Naive thymus-derived CD4-positive, alpha-beta T cell (primary cell): ENCODE results near the gene CHST13. TPM values are rescaled to one million over a fixed set of nuclear protein-coding genes. Genes with fewer than 3 reads are reported as not detected.

Experiments used
- ATAC-seq: fragments of 150-1000 bp; cut with Tn5 transposase; 2 replicates; pipeline ENCODE4 v1.10.0; 2021; ENCODE audit warnings: mild to moderate bottlenecking, moderate library complexity
- CTCF ChIA-PET: fragments of 350-600 bp; sonication (Branson Sonifier 250); formaldehyde crosslinking; loops from one replicate; lab custom pipeline; 2021; ENCODE audit warnings: antibody characterized with exemption; lab: Charles Lee
- POLR2A ChIA-PET: fragments of 350-600 bp; sonication (Branson Sonifier 250); formaldehyde crosslinking; loops from one replicate; lab custom pipeline; 2021; ENCODE audit warnings: antibody characterized with exemption, inconsistent platforms; lab: Charles Lee
- DNase-seq, 9 donors: peaks; one replicate each; pipeline versions ENCODE4 v3.0.0 to v3.0.0-alpha.2; 2020 to 2022; ENCODE audit warnings: mixed read lengths in 1 of 9
- H3K27ac ChIP-seq: one replicate; pipeline ENCODE4 v1.7.0; 2013; ENCODE audit warnings: mild to moderate bottlenecking, low read depth, low read length, moderate library complexity
- H3K27me3 ChIP-seq, 2 donors: one replicate each; pipeline ENCODE4 v1.7.0; 2013; ENCODE audit warnings: low read length in 2 of 2, mild to moderate bottlenecking in 2 of 2, moderate library complexity in 2 of 2; ENCODE audit not compliant: control insufficient read depth in 2 of 2, insufficient read depth in 2 of 2
- H3K36me3 ChIP-seq, 3 experiments: 1 replicate in 2 of 3; 2 replicates in 1 of 3; pipeline ENCODE4 v1.7.0; 2013; ENCODE audit warnings: low read length in 3 of 3, mild to moderate bottlenecking in 3 of 3, moderate library complexity in 1 of 3; ENCODE audit not compliant: insufficient read depth in 3 of 3, control insufficient read depth in 2 of 3
- H3K4me1 ChIP-seq, 2 donors: one replicate each; pipeline ENCODE4 v1.7.0; 2013; ENCODE audit warnings: low read length in 2 of 2, mild to moderate bottlenecking in 2 of 2, moderate library complexity in 1 of 2; ENCODE audit not compliant: control insufficient read depth in 2 of 2, insufficient read depth in 2 of 2
- H3K4me3 ChIP-seq: 2 replicates; pipeline ENCODE4 v1.7.0; 2013; ENCODE audit warnings: mild to moderate bottlenecking, low read length
- H3K9me3 ChIP-seq, 3 experiments: 1 replicate in 2 of 3; 2 replicates in 1 of 3; pipeline ENCODE4 v1.7.0; 2013; ENCODE audit warnings: low read length in 3 of 3; ENCODE audit not compliant: control insufficient read depth in 2 of 3
- H3K27ac Mint-ChIP-seq, 9 donors: one replicate each; pipeline ENCODE4 v1.8.0; 2020 to 2022; ENCODE audit warnings: mixed read lengths in 9 of 9, mild to moderate bottlenecking in 8 of 9, moderate library complexity in 5 of 9, inconsistent platforms in 2 of 9
- H3K27me3 Mint-ChIP-seq, 5 donors: one replicate each; pipeline ENCODE4 v1.8.0; 2021 to 2022; ENCODE audit warnings: mixed read lengths in 5 of 5, mild to moderate bottlenecking in 1 of 5
- H3K36me3 Mint-ChIP-seq, 5 donors: one replicate each; pipeline ENCODE4 v1.8.0; 2020 to 2022; ENCODE audit warnings: mixed read lengths in 5 of 5, mild to moderate bottlenecking in 3 of 5, inconsistent platforms in 1 of 5
- H3K4me1 Mint-ChIP-seq, 7 donors: one replicate each; pipeline ENCODE4 v1.8.0; 2020 to 2022; ENCODE audit warnings: mixed read lengths in 7 of 7, mild to moderate bottlenecking in 3 of 7, inconsistent platforms in 1 of 7
- H3K4me3 Mint-ChIP-seq, 10 donors: one replicate each; pipeline ENCODE4 v1.8.0; 2020 to 2022; ENCODE audit warnings: mild to moderate bottlenecking in 10 of 10, mixed read lengths in 10 of 10, moderate library complexity in 6 of 10, inconsistent platforms in 2 of 10
- H3K9me3 Mint-ChIP-seq, 11 donors: one replicate each; pipeline ENCODE4 v1.8.0; 2020 to 2022; ENCODE audit warnings: mixed read lengths in 11 of 11, mild to moderate bottlenecking in 4 of 11, inconsistent platforms in 1 of 11, moderate library complexity in 1 of 11
- intact Hi-C, 2 donors: fragments of 100-400 bp; cut with micrococcal nuclease; formaldehyde crosslinking; loops; one replicate each; pipeline ENCODE4 v1.15.1; 2023
- polyA plus RNA-seq, 2 donors: library from polyadenylated mRNA; unstranded; fragments of 300-500 nt; fragmentation: Illumina TruSeq; gene quantifications; one replicate each; pipeline ENCODE4 v1.2.3, GENCODE V29; 2021
- total RNA-seq, 6 experiments: library from RNA in 5 of 6; stranded (reverse) in 5 of 6; gene quantifications; 1 replicate in 5 of 6; 2 replicates in 1 of 6; pipeline ENCODE4 v1.2.3 and lab custom pipeline; 2021 to 2026

CHST13 gene
- total and polyA plus RNA-seq, 7 experiments from 2014 or later = 0.21 to 3.8 (median 0.54) TPM; not detected in 3

GRCh38 chr3:126477061-126477380 is 46.9 kb upstream of the CHST13 start:
- peaks cover 0 to 7% (median 0%) of the 10 kb centered on the region in 3 experiments for H3K36me3 ChIP-seq
- H3K27me3 ChIP-seq = no peaks in the 10 kb centered on the region
- Mint-ChIP-seq H3K4me1 (peaks cover 33 to 39% (median 34%) of the 10 kb centered on the region in 7 donors), H3K4me3 (peak overlapping the region; percentile 81 to 91 (median 86)), H3K27ac (peak overlapping the region; percentile 15 to 92 (median 86)), H3K36me3 (peaks cover 0 to 16% (median 11%) of the 10 kb centered on the region in 5 donors), H3K27me3 (peaks cover 0 to 4% (median 0%) of the 10 kb centered on the region in 5 donors), H3K9me3 (peaks cover 0 to 3% (median 0%) of the 10 kb centered on the region in 11 donors)
- intact Hi-C loops = loop anchor here (2.0 to 10.0 kb wide), 6 partner anchors 486 to 1745 kb away; partner anchors contain the start of genes OSBPL11 (in 2 of the 2), ABTB1 (in 1 of the 2), RUVBL1 (in 1 of the 2) and UMPS (in 1 of the 2)
- ChIA-PET POLR2A (no interaction called here), CTCF (interaction anchor here (0.6 kb wide), 1 partner anchor 45 kb away, joined by 3 read pairs; no protein-coding TSS in a partner anchor)
- no peak overlapping the region for H3K4me3 ChIP-seq
- no peaks in the 10 kb centered on the region for H3K9me3 ChIP-seq
- H3K27ac ChIP-seq = no peak overlapping the region
- H3K4me1 ChIP-seq = peaks cover 27 to 30% of the 10 kb centered on the region in 2 donors
- no peak for ATAC-seq
- no peak for DNase-seq

GRCh38 chr3:126478581-126479310 is 45.2 kb upstream of the CHST13 start:
- H3K36me3 Mint-ChIP-seq = peaks cover 0 to 4% (median 0%) of the 10 kb centered on the region in 5 donors
- intact Hi-C loops = loop anchor here (5.0 to 10.0 kb wide), 5 partner anchors 881 to 1746 kb away; partner anchors contain the start of genes OSBPL11 (in 2 of the 2), ABTB1 (in 1 of the 2), RUVBL1 (in 1 of the 2) and UMPS (in 1 of the 2)
- CTCF ChIA-PET = no interaction called here

GRCh38 chr3:126479642-126480041 is 44.3 kb upstream of the CHST13 start:
- no peak overlapping the region for H3K4me3 ChIP-seq
- H3K27ac Mint-ChIP-seq = peak overlapping the region in 1 of 9 donors; percentile 59
- DNase-seq (no peak), ATAC-seq (no peak)
- peaks cover 0 to 3% (median 0%) of the 10 kb centered on the region in 11 donors for H3K9me3 Mint-ChIP-seq
- intact Hi-C loops = loop anchor here (5.0 to 10.0 kb wide), 5 partner anchors 882 to 1747 kb away; partner anchors contain the start of genes OSBPL11 (in 2 of the 2), ABTB1 (in 1 of the 2), RUVBL1 (in 1 of the 2) and UMPS (in 1 of the 2)
- H3K4me1 Mint-ChIP-seq = peaks cover 8 to 13% (median 11%) of the 10 kb centered on the region in 7 donors
- peaks cover under 1 to 5% of the 10 kb centered on the region in 2 donors for H3K4me1 ChIP-seq
- CTCF ChIA-PET = no interaction called here
- no peaks in the 10 kb centered on the region for H3K27me3 ChIP-seq
- H3K9me3 ChIP-seq = no peaks in the 10 kb centered on the region
- peak overlapping the region in 1 of 10 donors; percentile 53 for H3K4me3 Mint-ChIP-seq
- POLR2A ChIA-PET = interaction anchor here (0.5 kb wide), 1 partner anchor 158 kb away, joined by 4 read pairs; no protein-coding TSS in a partner anchor
- H3K36me3 Mint-ChIP-seq = peaks cover 0 to 3% (median 0%) of the 10 kb centered on the region in 5 donors
- no peak overlapping the region for H3K27ac ChIP-seq
- peaks cover 0 to 6% (median 0%) of the 10 kb centered on the region in 5 donors for H3K27me3 Mint-ChIP-seq
- no peaks in the 10 kb centered on the region for H3K36me3 ChIP-seq

More at GRCh38 chr3:126478581-126479310, 45.2 kb upstream of the CHST13 start:
- H3K27me3 ChIP-seq = no peaks in the 10 kb centered on the region
- Mint-ChIP-seq H3K27me3 (peaks cover 0 to 4% (median 0%) of the 10 kb centered on the region in 5 donors), H3K4me1 (peaks cover 16 to 22% (median 17%) of the 10 kb centered on the region in 7 donors), H3K4me3 (peak overlapping the region in 1 of 10 donors; percentile 25), H3K27ac (peak overlapping the region in 1 of 9 donors; percentile 21), H3K9me3 (peaks cover 0 to 3% (median 0%) of the 10 kb centered on the region in 11 donors)
- POLR2A ChIA-PET = no interaction called here
- peaks cover 10 to 13% of the 10 kb centered on the region in 2 donors for H3K4me1 ChIP-seq
- H3K36me3 ChIP-seq = no peaks in the 10 kb centered on the region
- no peak overlapping the region for H3K27ac ChIP-seq
- no peak for ATAC-seq
- H3K4me3 ChIP-seq = no peak overlapping the region
- H3K9me3 ChIP-seq = no peaks in the 10 kb centered on the region
- DNase-seq = no peak

DNA sequence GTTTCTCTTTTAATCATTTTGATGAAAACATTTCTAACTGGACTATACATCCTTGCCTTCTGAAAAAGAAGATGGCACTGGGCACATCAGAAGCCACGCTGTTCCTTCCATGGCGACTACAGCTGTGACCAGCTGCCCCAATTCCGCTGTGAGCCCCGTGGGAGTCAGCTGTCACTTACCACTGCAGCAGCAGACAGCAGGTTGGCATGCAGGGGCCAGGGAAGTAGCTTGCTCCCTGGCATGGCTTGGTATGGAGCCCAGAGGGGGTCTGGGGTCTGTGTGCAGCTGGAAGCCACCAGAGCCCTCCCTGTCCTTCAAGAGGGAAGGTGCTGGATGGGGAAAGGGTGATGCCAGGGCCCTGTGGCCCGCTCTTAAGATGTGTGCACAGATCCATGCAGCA is 43.7 kb upstream of the CHST13 start:
- DNase-seq (no peak), ATAC-seq (no peak)
- Mint-ChIP-seq H3K4me3 (no peak overlapping the region), H3K4me1 (peaks cover 7 to 10% (median 9%) of the 10 kb centered on the region in 7 donors), H3K9me3 (peaks cover 0 to 3% (median 0%) of the 10 kb centered on the region in 11 donors), H3K36me3 (peaks cover 0 to 3% (median 0%) of the 10 kb centered on the region in 5 donors), H3K27me3 (peaks cover 0 to 6% (median 0%) of the 10 kb centered on the region in 5 donors), H3K27ac (no peak overlapping the region)
- Histone ChIP-seq H3K27ac (no peak overlapping the region), H3K4me3 (no peak overlapping the region), H3K27me3 (no peaks in the 10 kb centered on the region), H3K9me3 (no peaks in the 10 kb centered on the region), H3K36me3 (no peaks in the 10 kb centered on the region), H3K4me1 (peaks cover 0 to 4% of the 10 kb centered on the region in 2 donors)
- ChIA-PET CTCF (no interaction called here), POLR2A (interaction anchor here (0.5 kb wide), 1 partner anchor 157 kb away, joined by 4 read pairs; no protein-coding TSS in a partner anchor)
- intact Hi-C loops = no loop called here

GRCh38 chr3:126480861-126481260 is 43.1 kb upstream of the CHST13 start:
- DNase-seq = no peak
- peaks cover 0 to 4% of the 10 kb centered on the region in 2 donors for H3K4me1 ChIP-seq
- ChIA-PET CTCF (no interaction called here), POLR2A (no interaction called here)
- peaks cover 7 to 10% (median 9%) of the 10 kb centered on the region in 7 donors for H3K4me1 Mint-ChIP-seq
- no peak overlapping the region for H3K4me3 Mint-ChIP-seq
- no peaks in the 10 kb centered on the region for H3K9me3 ChIP-seq
- peaks cover 0 to 3% (median 0%) of the 10 kb centered on the region in 11 donors for H3K9me3 Mint-ChIP-seq
- no peaks in the 10 kb centered on the region for H3K36me3 ChIP-seq
- no peak for ATAC-seq
- peaks cover 0 to 6% (median 0%) of the 10 kb centered on the region in 5 donors for H3K27me3 Mint-ChIP-seq
- no peak overlapping the region for H3K27ac ChIP-seq
- no peaks in the 10 kb centered on the region for H3K27me3 ChIP-seq
- no peak overlapping the region for H3K4me3 ChIP-seq
- peaks cover 0 to 3% (median 0%) of the 10 kb centered on the region in 5 donors for H3K36me3 Mint-ChIP-seq
- intact Hi-C loops = no loop called here
- H3K27ac Mint-ChIP-seq = peak overlapping the region in 1 of 9 donors; percentile 18

DNA sequence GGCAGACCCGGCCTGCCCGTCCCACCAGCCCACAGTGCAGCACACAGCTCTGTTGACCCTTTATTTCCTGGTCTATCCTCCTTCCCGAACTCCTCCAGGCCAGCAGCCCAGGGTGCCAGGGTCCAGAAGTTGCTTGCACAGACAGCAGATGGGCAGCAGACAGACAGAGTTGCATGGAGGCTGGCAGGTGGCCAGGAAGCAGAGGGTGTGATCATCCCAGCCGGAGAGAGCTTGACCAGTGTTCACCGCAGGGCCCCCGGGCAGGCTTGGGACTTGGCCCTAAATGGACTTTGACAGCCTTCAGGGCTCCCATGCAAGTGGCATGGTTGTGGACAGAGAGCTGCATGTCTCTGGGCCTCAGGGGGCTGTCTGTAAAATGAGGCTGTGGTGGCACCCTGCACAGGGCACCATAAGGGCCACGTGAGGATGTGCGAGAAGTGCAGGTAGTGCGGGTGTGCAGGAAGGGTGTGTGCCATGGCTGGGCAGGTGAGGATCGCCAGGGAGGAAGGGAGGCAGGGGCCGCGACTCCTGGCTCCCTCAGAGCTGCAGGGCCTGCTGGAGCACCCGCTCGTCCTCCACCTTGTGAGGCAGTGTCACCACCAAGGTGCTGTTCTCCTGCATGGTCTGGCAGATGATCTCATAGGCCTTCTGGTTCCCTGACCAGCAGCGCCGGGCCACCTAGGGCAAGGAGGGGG is 42.0 kb upstream of the CHST13 start:
- H3K9me3 Mint-ChIP-seq = no peaks in the 10 kb centered on the region
- no peak overlapping the region for H3K4me3 Mint-ChIP-seq
- Histone ChIP-seq H3K27ac (no peak overlapping the region), H3K36me3 (no peaks in the 10 kb centered on the region), H3K9me3 (no peaks in the 10 kb centered on the region), H3K4me3 (no peak overlapping the region), H3K27me3 (no peaks in the 10 kb centered on the region), H3K4me1 (peaks cover 0 to 4% of the 10 kb centered on the region in 2 donors)
- no peaks in the 10 kb centered on the region for H3K36me3 Mint-ChIP-seq
- H3K27ac Mint-ChIP-seq = no peak overlapping the region
- ATAC-seq (no peak), DNase-seq (no peak)
- H3K4me1 Mint-ChIP-seq = peaks cover 7 to 12% (median 11%) of the 10 kb centered on the region in 7 donors
- ChIA-PET CTCF (no interaction called here), POLR2A (no interaction called here)
- H3K27me3 Mint-ChIP-seq = peaks cover 0 to 6% (median 0%) of the 10 kb centered on the region in 5 donors
- intact Hi-C loops = no loop called here
